Progenitor cell of endocrine pancreas (in vitro differentiated cells): ENCODE measurements around the gene ZBTB12. TPM values are rescaled to one million over a fixed set of nuclear protein-coding genes. Genes with fewer than 3 reads are reported as not detected.
"Not testable (repeated sequence)": the region's sequence is repeated elsewhere in the genome, so short reads cannot be mapped to it uniquely, and the experiment has no call there.

Experiments
- DNase-seq: peaks from one replicate; pipeline ENCODE4 v3.0.0; 2021; ENCODE audit warnings: low spot score; ENCODE audit not compliant: unreplicated experiment
- H3K27ac Mint-ChIP-seq: 2 replicates; pipeline ENCODE4 v1.8.0; 2021; ENCODE audit warnings: mild to moderate bottlenecking, moderate library complexity, mixed read lengths
- H3K27me3 Mint-ChIP-seq: 2 replicates; pipeline ENCODE4 v1.8.0; 2021; ENCODE audit warnings: mixed read lengths
- H3K36me3 Mint-ChIP-seq: 2 replicates; pipeline ENCODE4 v1.8.0; 2022; ENCODE audit warnings: mixed read lengths; ENCODE audit not compliant: insufficient read depth
- H3K4me1 Mint-ChIP-seq: 2 replicates; pipeline ENCODE4 v1.8.0; 2021; ENCODE audit warnings: low read depth, mixed read lengths
- H3K4me3 Mint-ChIP-seq: 2 replicates; pipeline ENCODE4 v1.8.0; 2021; ENCODE audit warnings: low read depth, mild to moderate bottlenecking, moderate library complexity, mixed read lengths
- H3K9me3 Mint-ChIP-seq: 2 replicates; pipeline ENCODE4 v1.8.0; 2021; ENCODE audit warnings: low read depth, mixed read lengths
- total RNA-seq: library from RNA; stranded (reverse); gene quantifications from 2 replicates; pipeline ENCODE4 v1.2.1, GENCODE V29; 2021
- TF ChIP-seq, protein P1 (sequence below): fragments of 200-600 bp; sonication (generic); IDR thresholded peaks from one replicate; pipeline ENCODE4 v1.5.0; 2021; ENCODE audit warnings: antibody characterized with exemption, mild to moderate bottlenecking; ENCODE audit not compliant: unreplicated experiment

ZBTB12 gene
- total RNA-seq, 1 donor from 2014 or later, result 55.5 TPM

DNA sequence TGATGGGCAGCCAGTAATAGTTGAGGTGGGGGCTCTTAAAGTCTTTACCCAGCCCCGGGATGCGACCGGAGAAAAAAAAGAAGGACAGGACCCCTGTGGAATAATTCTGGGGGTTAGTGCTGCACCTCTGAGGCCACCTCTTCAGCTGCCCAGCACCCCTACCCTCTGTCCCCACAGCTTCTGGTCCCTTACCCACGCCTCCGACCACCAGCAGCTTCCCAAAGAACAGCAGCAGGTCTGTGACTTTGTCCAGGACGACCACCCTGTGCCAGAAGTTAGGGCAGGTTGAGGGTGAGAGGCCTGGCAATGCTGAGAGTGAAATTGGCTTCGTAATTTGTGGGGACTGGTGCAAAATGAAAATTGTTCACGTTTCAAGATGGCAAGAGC is 37.1 kb downstream of the ZBTB12 start:
- Mint-ChIP-seq H3K4me1 (peaks cover 16% of the 10 kb centered on the region), H3K27ac (no peak overlapping the region), H3K27me3 (no peaks in the 10 kb centered on the region), H3K4me3 (no peak overlapping the region), H3K9me3 (no peaks in the 10 kb centered on the region), H3K36me3 (peaks cover 6% of the 10 kb centered on the region)
- no peak for DNase-seq
- TF ChIP-seq, protein P1, sequence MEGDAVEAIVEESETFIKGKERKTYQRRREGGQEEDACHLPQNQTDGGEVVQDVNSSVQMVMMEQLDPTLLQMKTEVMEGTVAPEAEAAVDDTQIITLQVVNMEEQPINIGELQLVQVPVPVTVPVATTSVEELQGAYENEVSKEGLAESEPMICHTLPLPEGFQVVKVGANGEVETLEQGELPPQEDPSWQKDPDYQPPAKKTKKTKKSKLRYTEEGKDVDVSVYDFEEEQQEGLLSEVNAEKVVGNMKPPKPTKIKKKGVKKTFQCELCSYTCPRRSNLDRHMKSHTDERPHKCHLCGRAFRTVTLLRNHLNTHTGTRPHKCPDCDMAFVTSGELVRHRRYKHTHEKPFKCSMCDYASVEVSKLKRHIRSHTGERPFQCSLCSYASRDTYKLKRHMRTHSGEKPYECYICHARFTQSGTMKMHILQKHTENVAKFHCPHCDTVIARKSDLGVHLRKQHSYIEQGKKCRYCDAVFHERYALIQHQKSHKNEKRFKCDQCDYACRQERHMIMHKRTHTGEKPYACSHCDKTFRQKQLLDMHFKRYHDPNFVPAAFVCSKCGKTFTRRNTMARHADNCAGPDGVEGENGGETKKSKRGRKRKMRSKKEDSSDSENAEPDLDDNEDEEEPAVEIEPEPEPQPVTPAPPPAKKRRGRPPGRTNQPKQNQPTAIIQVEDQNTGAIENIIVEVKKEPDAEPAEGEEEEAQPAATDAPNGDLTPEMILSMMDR, result no peak

DNA sequence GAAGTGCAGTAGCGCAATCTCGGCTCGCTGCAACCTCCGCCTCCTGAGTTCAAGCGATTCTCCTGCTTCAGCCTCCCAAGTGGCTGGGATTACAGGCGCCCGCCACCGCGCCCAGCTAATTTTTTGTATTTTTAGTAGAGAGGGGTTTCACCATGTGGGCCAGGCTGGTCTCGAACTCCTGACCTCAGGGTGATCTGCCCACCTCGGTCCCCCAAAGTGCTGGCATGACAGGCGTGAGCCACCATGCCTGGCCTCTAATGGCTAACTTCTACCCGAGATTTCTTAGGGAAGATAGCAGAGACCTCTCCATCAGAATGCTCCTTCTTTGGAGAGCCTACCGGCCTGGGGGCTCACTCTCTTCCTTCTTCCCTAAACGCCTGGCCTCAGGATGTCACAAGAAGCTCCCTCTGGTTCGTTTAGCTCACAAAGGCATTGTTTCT is 37.7 kb downstream of the ZBTB12 start:
- H3K9me3 Mint-ChIP-seq, H3K36me3 Mint-ChIP-seq, DNase-seq, H3K27me3 Mint-ChIP-seq: not testable (repeated sequence)
- Mint-ChIP-seq H3K27ac (peak overlapping the region; percentile 99), H3K4me1 (peaks cover 16% of the 10 kb centered on the region), H3K4me3 (peak overlapping the region; percentile 98)

DNA sequence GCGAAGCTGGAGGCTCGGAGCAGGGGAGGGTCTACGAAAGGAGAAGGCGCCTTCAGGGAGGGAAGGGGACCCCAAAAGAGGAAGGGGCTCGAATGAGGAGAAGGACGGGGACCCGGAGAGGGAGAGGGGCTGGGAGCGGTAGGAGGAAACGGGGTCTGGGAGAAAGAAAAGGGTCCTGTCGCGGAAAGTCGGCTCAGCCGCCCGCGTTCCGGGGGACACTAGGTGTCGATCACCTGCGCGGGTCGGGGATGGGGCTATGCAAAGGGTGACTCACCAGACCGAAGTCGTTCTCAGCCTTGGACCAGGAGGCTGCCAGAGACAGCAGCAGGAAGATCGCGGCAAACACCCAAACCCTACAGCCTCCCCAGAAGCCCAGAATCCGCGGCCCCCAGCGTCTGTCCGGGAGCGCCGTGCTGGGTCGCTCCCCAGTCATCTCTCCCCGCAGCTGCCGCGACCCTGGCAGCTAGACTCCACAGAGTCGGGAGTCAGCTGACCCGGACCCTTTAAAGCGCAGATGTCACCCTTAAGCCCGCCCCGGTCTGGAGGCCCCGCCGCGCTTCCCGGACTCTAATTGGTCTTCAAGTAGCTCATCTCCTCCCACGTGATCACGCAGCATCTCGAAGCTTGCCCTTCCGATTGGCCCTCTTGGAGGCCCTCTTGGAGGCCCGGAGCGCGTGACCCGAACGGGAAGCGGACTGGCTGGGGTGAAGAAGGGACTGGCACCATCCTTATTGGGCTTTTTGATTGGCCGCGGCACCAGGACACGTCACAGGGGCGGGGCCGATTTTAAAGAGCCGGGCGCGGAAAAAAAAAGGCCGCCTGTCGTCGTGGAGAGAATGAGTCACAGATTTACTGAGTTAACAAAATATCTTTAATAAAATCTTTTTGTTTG is 39.3 kb downstream of the ZBTB12 start, which contains the start of gene NEU1:
NEU1 (minus strand) TSS at position 478 of the 892 bp plus-strand sequence; CDS start at position 433, 45 bp downstream.
- Mint-ChIP-seq H3K27me3 (no peaks in the 10 kb centered on the region), H3K36me3 (peaks cover 9% of the 10 kb centered on the region), H3K27ac (peak within 1 kb of the TSS; percentile 99), H3K4me1 (peaks cover 16% of the 10 kb centered on the region), H3K9me3 (no peaks in the 10 kb centered on the region), H3K4me3 (peak within 1 kb of the TSS; percentile 98)
- DNase-seq, result peak; percentile 97
- TF ChIP-seq, protein P1, result no peak

DNA sequence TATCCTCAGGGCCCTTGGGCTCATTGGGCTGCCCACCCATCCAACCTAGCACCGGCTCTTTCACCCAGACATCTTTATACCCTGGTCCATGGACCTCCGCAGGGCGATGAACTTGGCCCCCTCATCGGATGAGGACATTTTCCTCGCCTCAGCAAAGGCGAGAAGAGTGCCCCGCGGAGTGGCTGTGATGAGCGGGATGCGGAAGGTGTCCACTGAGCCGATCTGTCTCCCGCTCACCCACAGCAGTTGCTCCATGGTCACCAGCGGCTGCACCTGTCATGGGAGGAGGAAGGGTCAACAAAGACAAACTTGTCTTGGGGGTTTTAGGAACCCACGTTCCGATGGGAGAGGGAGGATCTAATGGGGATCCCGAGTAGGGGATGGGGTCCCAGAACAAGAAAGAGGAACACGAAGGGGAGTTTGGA is 40.0 kb downstream of the ZBTB12 start:
- peak overlapping the region; percentile 98 for H3K4me3 Mint-ChIP-seq

GRCh38 chr6:31861150-31861549 is 40.7 kb downstream of the ZBTB12 start:
- Mint-ChIP-seq H3K27me3 (no peaks in the 10 kb centered on the region), H3K4me3 (peak overlapping the region; percentile 98), H3K36me3 (peaks cover 14% of the 10 kb centered on the region), H3K4me1 (peaks cover 16% of the 10 kb centered on the region), H3K9me3 (no peaks in the 10 kb centered on the region), H3K27ac (no peak overlapping the region)
- TF ChIP-seq, protein P1, result no peak
- no peak for DNase-seq

More for the DNA sequence above, 40.0 kb downstream of the ZBTB12 start:
- Mint-ChIP-seq H3K27me3 (no peaks in the 10 kb centered on the region), H3K27ac (peak overlapping the region; percentile 99), H3K9me3 (no peaks in the 10 kb centered on the region), H3K4me1 (peaks cover 16% of the 10 kb centered on the region), H3K36me3 (peaks cover 14% of the 10 kb centered on the region)
- DNase-seq, result no peak
- TF ChIP-seq, protein P1, result no peak
